Breast epithelium (tissue), 4 donors: Measurements from ENCODE around the gene MFSD6L. TPM values are rescaled to one million over a fixed set of nuclear protein-coding genes. Genes with fewer than 3 reads are reported as not detected.
A peak's percentile ranks its signal among the peaks of the same experiment; 100 is the strongest.

Source experiments
- DNase-seq, 2 donors: peaks; one replicate each; pipeline ENCODE4 v3.0.0-alpha.2; 2019; ENCODE audit warnings: low spot score in 2 of 2
- H3K27ac ChIP-seq, 2 donors: fragments of 200-600 bp; sonication (generic) in 1 of 2; one replicate each; pipeline ENCODE4 v1.5.1; 2016 to 2019; ENCODE audit warnings: mild to moderate bottlenecking in 1 of 2
- H3K27me3 ChIP-seq, 2 donors: fragments of 200-600 bp; sonication (generic) in 1 of 2; one replicate each; pipeline versions ENCODE4 v1.5.1 to v1.6.0; 2017 to 2019; ENCODE audit warnings: control low read depth in 1 of 2, mild to moderate bottlenecking in 1 of 2
- H3K36me3 ChIP-seq: fragments of 200-600 bp; one replicate; pipeline ENCODE4 v1.5.1; 2019
- H3K4me1 ChIP-seq, 2 donors: fragments of 200-600 bp; sonication (generic); one replicate each; pipeline ENCODE4 v1.5.1; 2016 to 2019; ENCODE audit warnings: control low read depth in 1 of 2
- H3K4me3 ChIP-seq, 3 donors: fragments of 200-600 bp; sonication (generic); 1 replicate in 2 of 3; 2 replicates in 1 of 3; pipeline ENCODE4 v1.5.1; 2016 to 2019; ENCODE audit warnings: mild to moderate bottlenecking in 3 of 3, moderate library complexity in 2 of 3
- H3K9me3 ChIP-seq, 2 donors: fragments of 200-600 bp; sonication (generic) in 1 of 2; one replicate each; pipeline ENCODE4 v1.5.1; 2016 to 2019; ENCODE audit warnings: control low read depth in 1 of 2
- POLR2A ChIP-seq: fragments of 450-650 bp; IDR thresholded peaks from one replicate; pipeline ENCODE4 v1.6.1; 2016; ENCODE audit warnings: antibody characterized with exemption, mild to moderate bottlenecking, moderate library complexity
- POLR2AphosphoS5 ChIP-seq, 3 donors: sonication (generic); formaldehyde crosslinking; IDR thresholded peaks; one replicate each; pipeline ENCODE4 v1.6.1; 2017; ENCODE audit warnings: antibody characterized with exemption in 3 of 3
- intact Hi-C: fragments of 100-400 bp; cut with DNase I; formaldehyde crosslinking; loops from one replicate; pipeline ENCODE4 v1.15.1; 2023; ENCODE audit warnings: low total_unique reads
- total RNA-seq, 3 donors: library from RNA; depleted of rRNA; stranded (reverse); fragments of >200 nt; gene quantifications; one replicate each; pipeline ENCODE4 v1.1.0, GENCODE V29; 2016
- TF ChIP-seq, protein P1 (sequence below), 3 donors: fragments of 450-650 bp; IDR thresholded peaks; one replicate each; pipeline ENCODE4 v1.5.1; 2016 to 2017; ENCODE audit warnings: antibody characterized with exemption in 3 of 3, mild to moderate bottlenecking in 3 of 3, moderate library complexity in 3 of 3

The MFSD6L gene
- total RNA-seq, 3 donors from 2014 or later: 0.48 to 0.98 (median 0.59) TPM

DNA sequence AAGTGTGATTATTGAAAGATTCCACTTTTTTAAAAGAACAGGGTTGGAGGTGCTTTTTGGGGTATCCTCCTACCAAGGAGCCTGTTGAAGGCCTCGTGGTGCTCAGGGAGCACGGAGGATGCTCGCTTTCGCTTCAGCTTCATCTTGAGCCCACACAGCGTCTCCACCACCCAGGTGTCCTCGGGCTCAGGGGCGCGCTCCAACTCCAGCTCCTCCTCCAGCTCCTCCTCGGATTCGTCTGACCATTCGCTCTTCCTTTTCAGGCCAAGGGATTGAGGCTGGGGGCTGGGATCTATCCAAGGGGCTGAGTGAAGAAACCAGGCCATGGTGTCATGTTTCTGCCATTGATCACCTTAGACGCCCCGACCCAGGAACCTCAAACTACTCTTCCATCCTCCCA, 42.0 kb downstream of the MFSD6L start:
- no peak for TF ChIP-seq POLR2AphosphoS5 (IDR thresholded peaks at IDR 0.05)
- no peak for TF ChIP-seq POLR2A
- TF ChIP-seq, protein P1, sequence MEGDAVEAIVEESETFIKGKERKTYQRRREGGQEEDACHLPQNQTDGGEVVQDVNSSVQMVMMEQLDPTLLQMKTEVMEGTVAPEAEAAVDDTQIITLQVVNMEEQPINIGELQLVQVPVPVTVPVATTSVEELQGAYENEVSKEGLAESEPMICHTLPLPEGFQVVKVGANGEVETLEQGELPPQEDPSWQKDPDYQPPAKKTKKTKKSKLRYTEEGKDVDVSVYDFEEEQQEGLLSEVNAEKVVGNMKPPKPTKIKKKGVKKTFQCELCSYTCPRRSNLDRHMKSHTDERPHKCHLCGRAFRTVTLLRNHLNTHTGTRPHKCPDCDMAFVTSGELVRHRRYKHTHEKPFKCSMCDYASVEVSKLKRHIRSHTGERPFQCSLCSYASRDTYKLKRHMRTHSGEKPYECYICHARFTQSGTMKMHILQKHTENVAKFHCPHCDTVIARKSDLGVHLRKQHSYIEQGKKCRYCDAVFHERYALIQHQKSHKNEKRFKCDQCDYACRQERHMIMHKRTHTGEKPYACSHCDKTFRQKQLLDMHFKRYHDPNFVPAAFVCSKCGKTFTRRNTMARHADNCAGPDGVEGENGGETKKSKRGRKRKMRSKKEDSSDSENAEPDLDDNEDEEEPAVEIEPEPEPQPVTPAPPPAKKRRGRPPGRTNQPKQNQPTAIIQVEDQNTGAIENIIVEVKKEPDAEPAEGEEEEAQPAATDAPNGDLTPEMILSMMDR (IDR thresholded peaks at IDR 0.05): no peak
- intact Hi-C loops: no loop called here
- DNase-seq: no peak

DNA sequence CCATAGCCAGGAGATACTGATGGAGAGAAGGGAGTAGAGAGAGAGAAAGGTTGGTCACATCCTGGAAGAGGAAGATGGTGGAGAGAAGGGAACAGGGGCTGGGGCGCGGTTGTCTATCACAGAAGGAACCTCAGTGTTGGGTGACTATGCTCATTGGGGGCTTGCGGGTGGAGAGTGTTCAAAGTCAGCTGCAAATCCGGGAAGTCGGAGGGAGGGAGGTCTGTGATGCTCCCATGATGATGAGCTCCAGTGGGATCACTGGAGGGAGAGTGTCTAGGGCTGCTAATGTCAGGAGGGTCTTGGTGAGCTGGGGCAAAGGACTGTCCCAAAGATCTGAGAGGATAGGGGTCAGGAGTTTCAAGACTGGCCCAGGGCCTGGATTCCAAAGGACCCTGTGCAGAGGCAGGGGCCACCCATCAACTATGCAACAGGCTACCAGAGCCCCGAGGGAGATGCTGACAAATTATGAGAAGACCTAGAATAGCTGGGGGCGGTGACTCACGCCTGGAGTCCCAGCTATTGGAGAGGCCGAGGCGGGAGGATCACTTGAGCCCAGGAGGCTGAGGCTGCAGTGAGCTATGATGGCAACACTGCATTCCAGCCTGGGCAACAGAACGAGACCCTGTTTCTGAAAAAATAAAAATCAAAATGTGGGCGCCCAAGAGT, 43.4 kb downstream of the MFSD6L start:
- TF ChIP-seq, protein P1 (IDR thresholded peaks at IDR 0.05): no peak
- TF ChIP-seq POLR2A (no peak), POLR2AphosphoS5 (IDR thresholded peaks at IDR 0.05) (no peak)
- Histone ChIP-seq H3K36me3 (no peaks in the 10 kb centered on the region), H3K27me3 (no peaks in the 10 kb centered on the region), H3K4me3 (no peak overlapping the region), H3K4me1 (no peaks in the 10 kb centered on the region), H3K9me3 (no peaks in the 10 kb centered on the region), H3K27ac (no peak overlapping the region)
- no peak for DNase-seq
- intact Hi-C loops: no loop called here

More for the DNA sequence above, 42.0 kb downstream of the MFSD6L start:
- no peak overlapping the region for H3K27ac ChIP-seq
- no peaks in the 10 kb centered on the region for H3K4me1 ChIP-seq
- H3K27me3 ChIP-seq: no peaks in the 10 kb centered on the region
- H3K9me3 ChIP-seq: no peaks in the 10 kb centered on the region
- H3K4me3 ChIP-seq: no peak overlapping the region
- no peaks in the 10 kb centered on the region for H3K36me3 ChIP-seq

DNA sequence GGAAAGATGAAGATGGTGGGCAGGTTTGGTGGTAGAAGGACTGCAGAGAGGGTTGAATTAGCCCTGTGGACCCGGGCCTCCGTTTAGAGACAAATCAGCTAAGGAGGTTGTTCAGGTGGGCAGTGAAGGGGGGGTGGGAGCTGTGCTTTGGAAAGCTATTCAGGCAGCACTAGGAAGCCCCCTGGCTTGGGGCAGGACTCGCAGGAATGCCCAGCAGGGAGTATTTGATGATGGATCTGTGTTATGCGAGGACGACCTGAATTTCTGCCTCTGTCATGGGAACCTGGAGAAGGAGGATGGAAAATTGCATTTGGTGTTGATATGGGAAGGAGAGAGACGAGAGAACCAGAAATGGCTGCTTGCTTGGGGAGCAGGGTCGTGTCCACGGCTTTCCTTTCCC, 44.3 kb downstream of the MFSD6L start:
- H3K36me3 ChIP-seq: no peaks in the 10 kb centered on the region
- H3K27me3 ChIP-seq: no peaks in the 10 kb centered on the region
- H3K4me1 ChIP-seq: no peaks in the 10 kb centered on the region
- TF ChIP-seq POLR2AphosphoS5 (IDR thresholded peaks at IDR 0.05) (no peak), POLR2A (no peak)
- TF ChIP-seq, protein P1 (IDR thresholded peaks at IDR 0.05): no peak
- no peak overlapping the region for H3K27ac ChIP-seq
- intact Hi-C loops: no loop called here
- H3K9me3 ChIP-seq: no peaks in the 10 kb centered on the region
- no peak overlapping the region for H3K4me3 ChIP-seq
- DNase-seq: no peak

DNA sequence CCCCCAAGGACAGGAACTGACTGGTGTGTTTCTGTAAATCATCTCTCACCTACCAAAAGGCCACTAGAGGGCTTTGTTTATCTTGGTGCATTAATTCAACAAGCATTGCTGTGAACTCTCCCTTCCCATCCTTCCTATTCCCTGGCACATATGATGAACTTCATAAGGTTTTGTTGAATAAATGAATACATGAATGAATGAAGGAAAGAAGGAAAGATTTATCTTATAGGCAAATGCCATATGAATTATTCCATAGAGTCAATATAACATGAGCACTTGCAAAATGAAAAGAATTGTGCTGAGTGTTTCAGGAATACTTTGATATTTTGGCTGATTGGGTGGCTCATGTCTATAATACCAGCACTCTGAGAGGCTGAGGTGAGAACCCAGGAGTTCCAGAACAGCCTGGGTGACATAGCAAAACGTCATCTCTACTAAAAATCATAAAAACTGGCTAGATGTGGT, 45.2 kb downstream of the MFSD6L start:
- H3K36me3 ChIP-seq: no peaks in the 10 kb centered on the region
- H3K27ac ChIP-seq: no peak overlapping the region
- no peak overlapping the region for H3K4me3 ChIP-seq
- intact Hi-C loops: no loop called here
- TF ChIP-seq, protein P1 (IDR thresholded peaks at IDR 0.05): peak in 1 of 3 donors; percentile 19
- TF ChIP-seq POLR2A: no peak
- H3K9me3 ChIP-seq: no peaks in the 10 kb centered on the region
- H3K4me1 ChIP-seq: no peaks in the 10 kb centered on the region
- no peak for DNase-seq
- no peaks in the 10 kb centered on the region for H3K27me3 ChIP-seq

DNA sequence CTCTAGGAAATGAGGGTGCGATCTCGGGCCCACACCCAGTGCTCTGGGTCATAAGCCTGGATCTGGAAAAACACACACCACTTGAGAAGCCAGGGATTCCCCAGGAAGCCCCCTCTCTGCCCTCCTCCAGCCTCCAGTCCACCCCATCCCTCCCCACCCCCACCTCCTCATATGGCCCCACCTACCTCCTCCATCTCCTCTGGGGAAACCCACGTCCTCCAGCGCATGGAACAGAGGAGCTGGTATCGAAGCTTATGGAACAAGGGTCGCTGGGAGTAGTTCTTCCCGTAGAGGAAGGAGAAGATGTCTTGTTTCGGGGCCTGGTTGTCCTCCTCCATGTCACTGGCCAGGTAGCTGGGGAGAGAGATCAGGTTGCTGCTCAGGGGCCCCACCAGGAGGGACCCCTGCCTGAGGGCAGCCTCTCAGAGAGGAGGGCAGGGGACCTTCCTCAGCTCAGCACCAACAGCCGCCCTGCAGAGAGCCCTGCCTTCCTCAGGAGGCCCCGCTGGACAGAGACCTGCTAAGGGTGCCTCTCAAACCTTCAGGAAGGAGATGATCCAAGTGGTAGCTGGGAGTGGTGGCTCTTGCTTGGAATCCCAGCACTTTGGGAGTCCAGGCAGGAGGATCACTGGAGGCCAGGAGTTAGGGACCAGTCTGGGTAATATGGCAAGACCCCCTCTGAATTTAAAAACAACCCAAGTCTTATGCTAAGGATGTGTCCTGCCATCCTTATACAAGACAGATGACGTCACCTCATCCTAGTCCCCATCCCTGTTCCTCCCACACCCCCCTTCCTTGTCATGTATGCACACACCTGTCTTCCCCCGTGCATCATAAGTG, 45.8 kb downstream of the MFSD6L start:
- Histone ChIP-seq H3K27ac (no peak overlapping the region), H3K4me1 (no peaks in the 10 kb centered on the region), H3K4me3 (no peak overlapping the region), H3K9me3 (no peaks in the 10 kb centered on the region), H3K36me3 (no peaks in the 10 kb centered on the region), H3K27me3 (no peaks in the 10 kb centered on the region)
- no peak for TF ChIP-seq POLR2A
- TF ChIP-seq, protein P1 (IDR thresholded peaks at IDR 0.05): no peak
- TF ChIP-seq POLR2AphosphoS5 (IDR thresholded peaks at IDR 0.05): no peak
- intact Hi-C loops: no loop called here
- no peak for DNase-seq
